ENCODE data around the gene SCNN1A. TPM values are rescaled to one million over a fixed set of nuclear protein-coding genes. Genes with fewer than 3 reads are reported as not detected.

SCNN1A gene
- total and polyA plus RNA-seq, 2 of the 13 experiments (the other 11 are each of a cell fraction or from before 2014, with no cell fraction given), result 1.5 to 14.6 TPM

DNA sequence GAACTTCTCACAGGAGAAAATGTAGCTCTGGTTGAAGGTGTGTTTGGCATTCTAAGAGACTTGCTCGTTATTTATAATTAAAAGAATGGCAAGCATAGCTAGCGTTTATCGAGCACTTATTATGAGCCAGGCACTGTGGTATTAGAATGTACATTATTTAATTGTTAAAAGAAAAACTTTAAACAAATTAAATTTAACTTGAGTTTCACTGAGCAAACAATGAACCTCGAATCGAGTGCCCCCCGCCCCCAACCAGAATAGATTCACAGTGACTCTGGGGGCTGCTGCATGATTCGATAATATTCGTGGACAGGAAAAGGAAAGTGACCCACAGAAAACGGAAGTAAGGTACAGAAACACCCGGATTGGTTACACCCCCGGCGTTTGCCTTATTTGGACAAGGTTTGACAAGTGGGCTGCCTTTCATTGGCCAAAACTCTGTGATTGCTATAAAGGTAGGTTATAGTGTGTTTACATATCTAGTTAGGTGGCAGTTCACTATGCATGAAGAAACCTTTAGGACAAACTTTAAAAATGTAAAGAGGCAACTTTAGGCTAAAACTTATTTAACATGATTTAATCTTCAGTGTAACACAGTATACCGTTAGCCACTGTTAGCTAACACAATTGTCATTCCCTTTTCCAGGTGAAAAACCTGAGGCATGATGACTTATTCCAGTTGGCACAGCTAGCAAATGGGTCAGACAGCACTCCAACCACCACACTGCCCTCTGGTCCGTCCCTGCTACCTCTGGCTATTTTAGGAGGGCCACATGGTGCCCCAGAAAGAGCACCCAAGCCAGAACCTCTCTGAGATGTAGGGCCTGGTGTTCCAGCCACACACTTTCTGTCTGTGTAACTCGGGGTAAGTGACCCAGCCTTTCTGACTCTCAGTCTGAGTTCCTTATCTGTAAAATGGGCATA lies 7.1 kb downstream of the SCNN1A start:
- no peak overlapping the region for H2AFZ ChIP-seq (ENCODE audit: low read length)
- no peak overlapping the region for H3K9ac ChIP-seq (ENCODE audit: insufficient read depth, low read depth, low read length)
- BruUV-seq (replicated peaks), result no TSS peak
- ATAC-seq (no peak), DNase-seq (ENCODE audit: low spot score) (no peak), FAIRE-seq (no peak)
- in situ Hi-C loops (cut with HindIII; ENCODE audit: extremely low pct_ligation_motif_present, low pct_unique_long_range_greater_than_20kb) (no loop called here), intact Hi-C loops (cut with micrococcal nuclease; ENCODE audit: unreplicated experiment) (loop anchor here (1.0 kb wide), 1 partner anchor 42 kb away; no protein-coding TSS in a partner anchor)
- H3K4me3 ChIP-seq (replicated peaks in 1 of 3; ENCODE audit: insufficient read depth in 1 of 3, low read depth in 2 of 3, low read length in 3 of 3), result no peak overlapping the region
- WGBS (ENCODE audit: low lambda C conversion rate), result 79% methylated on average over 15 of the region's 15 CpGs
- POLR2A ChIA-PET, result interaction anchor here (0.7 to 2.9 kb wide), 9 partner anchors 15 to 46 kb away, joined by 3 to 55 read pairs (median 5); partner anchors contain the start of genes LTBR and TNFRSF1A
- H3K36me3 ChIP-seq (replicated peaks in 1 of 2; ENCODE audit: control insufficient read depth in 1 of 2, insufficient read depth in 2 of 2, low read length in 2 of 2), result no peaks in the 10 kb centered on the region
- no peak overlapping the region; the same call in 1 of the 2 replicates for H3K4me2 ChIP-seq (ENCODE audit: low read depth, low read length)
- no peaks in the 10 kb centered on the region for H3K27me3 ChIP-seq (ENCODE audit: control insufficient read depth in 1 of 2, insufficient read depth in 2 of 2, low read length in 2 of 2)
- H3K9me3 ChIP-seq (ENCODE audit: low read length), result no peaks in the 10 kb centered on the region
- no peaks in the 10 kb centered on the region for H4K20me1 ChIP-seq (ENCODE audit: insufficient read depth, low read length)
- CTCF ChIA-PET (ENCODE audit: low intra/inter-chr PET ratio, low total read pairs), result interaction anchor here (1.1 to 1.3 kb wide), 3 partner anchors 33 to 47 kb away, joined by 3 to 7 read pairs (median 3); no protein-coding TSS in a partner anchor
- no peaks in the 10 kb centered on the region for H3K79me2 ChIP-seq (ENCODE audit: insufficient read depth, low read length)
- H3K4me1 ChIP-seq (ENCODE audit: insufficient read depth, low read length), result peaks cover 64% of the 10 kb centered on the region
- H3K27ac ChIP-seq (ENCODE audit: extremely low read length, insufficient read depth, low read length), result peak overlapping the region; percentile 44
- TF ChIP-seq, protein P1, sequence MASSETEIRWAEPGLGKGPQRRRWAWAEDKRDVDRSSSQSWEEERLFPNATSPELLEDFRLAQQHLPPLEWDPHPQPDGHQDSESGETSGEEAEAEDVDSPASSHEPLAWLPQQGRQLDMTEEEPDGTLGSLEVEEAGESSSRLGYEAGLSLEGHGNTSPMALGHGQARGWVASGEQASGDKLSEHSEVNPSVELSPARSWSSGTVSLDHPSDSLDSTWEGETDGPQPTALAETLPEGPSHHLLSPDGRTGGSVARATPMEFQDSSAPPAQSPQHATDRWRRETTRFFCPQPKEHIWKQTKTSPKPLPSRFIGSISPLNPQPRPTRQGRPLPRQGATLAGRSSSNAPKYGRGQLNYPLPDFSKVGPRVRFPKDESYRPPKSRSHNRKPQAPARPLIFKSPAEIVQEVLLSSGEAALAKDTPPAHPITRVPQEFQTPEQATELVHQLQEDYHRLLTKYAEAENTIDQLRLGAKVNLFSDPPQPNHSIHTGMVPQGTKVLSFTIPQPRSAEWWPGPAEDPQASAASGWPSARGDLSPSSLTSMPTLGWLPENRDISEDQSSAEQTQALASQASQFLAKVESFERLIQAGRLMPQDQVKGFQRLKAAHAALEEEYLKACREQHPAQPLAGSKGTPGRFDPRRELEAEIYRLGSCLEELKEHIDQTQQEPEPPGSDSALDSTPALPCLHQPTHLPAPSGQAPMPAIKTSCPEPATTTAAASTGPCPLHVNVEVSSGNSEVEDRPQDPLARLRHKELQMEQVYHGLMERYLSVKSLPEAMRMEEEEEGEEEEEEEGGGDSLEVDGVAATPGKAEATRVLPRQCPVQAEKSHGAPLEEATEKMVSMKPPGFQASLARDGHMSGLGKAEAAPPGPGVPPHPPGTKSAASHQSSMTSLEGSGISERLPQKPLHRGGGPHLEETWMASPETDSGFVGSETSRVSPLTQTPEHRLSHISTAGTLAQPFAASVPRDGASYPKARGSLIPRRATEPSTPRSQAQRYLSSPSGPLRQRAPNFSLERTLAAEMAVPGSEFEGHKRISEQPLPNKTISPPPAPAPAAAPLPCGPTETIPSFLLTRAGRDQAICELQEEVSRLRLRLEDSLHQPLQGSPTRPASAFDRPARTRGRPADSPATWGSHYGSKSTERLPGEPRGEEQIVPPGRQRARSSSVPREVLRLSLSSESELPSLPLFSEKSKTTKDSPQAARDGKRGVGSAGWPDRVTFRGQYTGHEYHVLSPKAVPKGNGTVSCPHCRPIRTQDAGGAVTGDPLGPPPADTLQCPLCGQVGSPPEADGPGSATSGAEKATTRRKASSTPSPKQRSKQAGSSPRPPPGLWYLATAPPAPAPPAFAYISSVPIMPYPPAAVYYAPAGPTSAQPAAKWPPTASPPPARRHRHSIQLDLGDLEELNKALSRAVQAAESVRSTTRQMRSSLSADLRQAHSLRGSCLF (CRISPR knock-in tag; IDR thresholded peaks at IDR 0.05; ENCODE audit: borderline replicate concordance), result no peak
- peak; percentile 95 for TF ChIP-seq SRF (IDR thresholded peaks at IDR 0.05; ENCODE audit: low read depth, low read length)
- TF ChIP-seq SMAD1 (CRISPR knock-in tag; IDR thresholded peaks at IDR 0.05; ENCODE audit: borderline replicate concordance, low read depth), result no peak
- peak; percentile 84 for TF ChIP-seq ZNF629 (CRISPR knock-in tag; conservative IDR thresholded peaks at IDR 0.05)
- TF ChIP-seq ZNF160 (CRISPR knock-in tag; IDR thresholded peaks at IDR 0.05), result no peak
- TF ChIP-seq ZFY (CRISPR knock-in tag; IDR thresholded peaks at IDR 0.05), result no peak
- TF ChIP-seq BRCA1 (CRISPR knock-in tag; IDR thresholded peaks at IDR 0.05), result no peak
- TF ChIP-seq CHCHD3 (CRISPR knock-in tag; IDR thresholded peaks at IDR 0.05), result no peak
- TF ChIP-seq, protein P2, sequence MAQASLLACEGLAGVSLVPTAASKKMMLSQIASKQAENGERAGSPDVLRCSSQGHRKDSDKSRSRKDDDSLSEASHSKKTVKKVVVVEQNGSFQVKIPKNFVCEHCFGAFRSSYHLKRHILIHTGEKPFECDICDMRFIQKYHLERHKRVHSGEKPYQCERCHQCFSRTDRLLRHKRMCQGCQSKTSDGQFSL (CRISPR knock-in tag; IDR thresholded peaks at IDR 0.05), result no peak
- TF ChIP-seq MIXL1 (CRISPR knock-in tag; IDR thresholded peaks at IDR 0.05), result 0 out of 2 replicates have a peak, but pooled peaks have one; percentile 0
- peak; percentile 46; the same call in 1 of the 2 replicates for TF ChIP-seq NFYC (CRISPR knock-in tag; IDR thresholded peaks at IDR 0.05)
- 0 out of 2 replicates have a peak, but pooled peaks have one; percentile 1 for TF ChIP-seq THAP11 (CRISPR knock-in tag; IDR thresholded peaks at IDR 0.05)
- TF ChIP-seq ZMAT3 (CRISPR knock-in tag; conservative IDR thresholded peaks at IDR 0.05), result no peak
- TF ChIP-seq NCOR1 (IDR thresholded peaks at IDR 0.05; ENCODE audit: borderline replicate concordance, low read length), result no peak
- TF ChIP-seq, protein P3, sequence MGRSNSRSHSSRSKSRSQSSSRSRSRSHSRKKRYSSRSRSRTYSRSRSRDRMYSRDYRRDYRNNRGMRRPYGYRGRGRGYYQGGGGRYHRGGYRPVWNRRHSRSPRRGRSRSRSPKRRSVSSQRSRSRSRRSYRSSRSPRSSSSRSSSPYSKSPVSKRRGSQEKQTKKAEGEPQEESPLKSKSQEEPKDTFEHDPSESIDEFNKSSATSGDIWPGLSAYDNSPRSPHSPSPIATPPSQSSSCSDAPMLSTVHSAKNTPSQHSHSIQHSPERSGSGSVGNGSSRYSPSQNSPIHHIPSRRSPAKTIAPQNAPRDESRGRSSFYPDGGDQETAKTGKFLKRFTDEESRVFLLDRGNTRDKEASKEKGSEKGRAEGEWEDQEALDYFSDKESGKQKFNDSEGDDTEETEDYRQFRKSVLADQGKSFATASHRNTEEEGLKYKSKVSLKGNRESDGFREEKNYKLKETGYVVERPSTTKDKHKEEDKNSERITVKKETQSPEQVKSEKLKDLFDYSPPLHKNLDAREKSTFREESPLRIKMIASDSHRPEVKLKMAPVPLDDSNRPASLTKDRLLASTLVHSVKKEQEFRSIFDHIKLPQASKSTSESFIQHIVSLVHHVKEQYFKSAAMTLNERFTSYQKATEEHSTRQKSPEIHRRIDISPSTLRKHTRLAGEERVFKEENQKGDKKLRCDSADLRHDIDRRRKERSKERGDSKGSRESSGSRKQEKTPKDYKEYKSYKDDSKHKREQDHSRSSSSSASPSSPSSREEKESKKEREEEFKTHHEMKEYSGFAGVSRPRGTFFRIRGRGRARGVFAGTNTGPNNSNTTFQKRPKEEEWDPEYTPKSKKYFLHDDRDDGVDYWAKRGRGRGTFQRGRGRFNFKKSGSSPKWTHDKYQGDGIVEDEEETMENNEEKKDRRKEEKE (IDR thresholded peaks at IDR 0.05), result no peak

Measured in HepG2 (cell line).